GM12874 (cell line): ENCODE results near the gene NACA.

Experiments used
- CTCF ChIP-seq: IDR thresholded peaks from 2 replicates; pipeline ENCODE4 v1.5.1; 2011; ENCODE audit warnings: low read depth, mild to moderate bottlenecking, control low read depth, low read length, moderate library complexity; ENCODE audit not compliant: insufficient read depth

NACA gene

GRCh38 chr12:56678852-56679251 lies 46.2 kb downstream of the NACA start:
- no peak for TF ChIP-seq CTCF

GRCh38 chr12:56677680-56678079 lies 47.4 kb downstream of the NACA start:
- TF ChIP-seq CTCF: no peak

- TF ChIP-seq CTCF: no peak
Observed at GRCh38 chr12:56676851-56677580, 48.1 kb downstream of the NACA start.

- no peak for TF ChIP-seq CTCF
Observed at GRCh38 chr12:56671608-56672007, 53.5 kb downstream of the NACA start.

- TF ChIP-seq CTCF: no peak
Observed at GRCh38 chr12:56670836-56671235, 54.3 kb downstream of the NACA start.

- no peak for TF ChIP-seq CTCF
Observed at GRCh38 chr12:56668197-56668457, 57.0 kb downstream of the NACA start.
